Keratinocyte (primary cell): ENCODE results near the gene SPAG5. TPM values are rescaled to one million over a fixed set of nuclear protein-coding genes. Genes with fewer than 3 reads are reported as not detected.

ENCODE experiments used
- DNase-seq: peaks from one replicate; pipeline ENCODE4 v3.0.0-alpha.2; 2011; ENCODE audit warnings: low read depth, missing footprints, low spot score
- FAIRE-seq: peaks from 2 replicates; lab custom pipeline; 2011; peaks lifted over from hg19 to GRCh38; lab: Jason Lieb, UNC
- H2AFZ ChIP-seq: 2 replicates; pipeline ENCODE4 v1.6.0; 2012; ENCODE audit warnings: low read length, control low read depth, inconsistent platforms; ENCODE audit not compliant: control insufficient read depth
- H3K27ac ChIP-seq: 2 replicates; pipeline ENCODE4 v1.5.1; 2011; ENCODE audit warnings: low read length; ENCODE audit not compliant: control insufficient read depth, insufficient read depth
- H3K27me3 ChIP-seq: 3 replicates; pipeline ENCODE4 v1.6.0; 2011; ENCODE audit warnings: low read length; ENCODE audit not compliant: control insufficient read depth, insufficient read depth; ENCODE audit errors: extremely low read depth
- H3K36me3 ChIP-seq, 2 experiments: 2 replicates in 1 of 2; 3 replicates in 1 of 2; pipeline ENCODE4 v1.5.1; 2011; ENCODE audit warnings: low read length in 2 of 2, mild to moderate bottlenecking in 1 of 2; ENCODE audit not compliant: control insufficient read depth in 2 of 2, insufficient read depth in 2 of 2; ENCODE audit errors: extremely low read depth in 1 of 2
- H3K4me1 ChIP-seq: 3 replicates; pipeline ENCODE4 v1.5.1; 2011; ENCODE audit warnings: low read length; ENCODE audit not compliant: control insufficient read depth, insufficient read depth; ENCODE audit errors: extremely low read depth
- H3K4me2 ChIP-seq: 3 replicates; pipeline ENCODE4 v1.6.0; 2011; ENCODE audit warnings: low read depth, low read length; ENCODE audit not compliant: control insufficient read depth, insufficient read depth; ENCODE audit errors: extremely low read depth
- H3K4me3 ChIP-seq, 3 experiments: fragments of 200-600 bp in 1 of 3; sonication (generic) in 1 of 3; 2 replicates in 2 of 3; 3 replicates in 1 of 3; pipeline ENCODE4 v1.5.1; 2011 to 2016; ENCODE audit warnings: low read length in 3 of 3, mild to moderate bottlenecking in 3 of 3, control low read depth in 2 of 3, inconsistent platforms in 1 of 3, low read depth in 1 of 3, mixed read lengths in 1 of 3, mixed run types in 1 of 3, moderate library complexity in 1 of 3; ENCODE audit not compliant: control insufficient read depth in 2 of 3, insufficient read depth in 2 of 3; ENCODE audit errors: extremely low read depth in 1 of 3
- H3K79me2 ChIP-seq: 2 replicates; pipeline ENCODE4 v1.6.0; 2012; ENCODE audit warnings: low read length; ENCODE audit not compliant: control insufficient read depth, insufficient read depth
- H3K9ac ChIP-seq: 3 replicates; pipeline ENCODE4 v1.6.0; 2011; ENCODE audit warnings: low read length; ENCODE audit not compliant: control insufficient read depth, insufficient read depth; ENCODE audit errors: extremely low read depth
- H3K9me1 ChIP-seq: 3 replicates; pipeline ENCODE4 v1.6.0; 2011; ENCODE audit warnings: low read length; ENCODE audit not compliant: control insufficient read depth, insufficient read depth; ENCODE audit errors: extremely low read depth
- H3K9me3 ChIP-seq: 2 replicates; pipeline ENCODE4 v1.5.1; 2012; ENCODE audit warnings: low read depth, low read length; ENCODE audit not compliant: control insufficient read depth
- H4K20me1 ChIP-seq: 3 replicates; pipeline ENCODE4 v1.6.0; 2011; ENCODE audit warnings: low read length; ENCODE audit not compliant: control insufficient read depth, insufficient read depth; ENCODE audit errors: extremely low read depth
- CTCF ChIP-seq, 3 experiments: IDR thresholded peaks in 1 of 3; conservative IDR thresholded peaks in 1 of 3; optimal IDR thresholded peaks in 1 of 3; 2 replicates in 2 of 3; 3 replicates in 1 of 3; pipeline versions ENCODE3 to v1.5.1; 2011; ENCODE audit warnings: low read length in 3 of 3, mild to moderate bottlenecking in 3 of 3, moderate library complexity in 2 of 3, control low read depth in 1 of 3, inconsistent platforms in 1 of 3; ENCODE audit not compliant: insufficient read depth in 2 of 3; ENCODE audit errors: extremely low read depth in 1 of 3
- EZH2 ChIP-seq: IDR thresholded peaks from one replicate; pipeline ENCODE4 v1.6.1; 2012; ENCODE audit warnings: inconsistent platforms, mild to moderate bottlenecking, low read length, moderate library complexity
- dilution Hi-C: fragments of 300-500 bp; cut with MboI; formaldehyde crosslinking; loops from one replicate; pipeline ENCODE4 v1.7.0; 2020; ENCODE audit warnings: low sequenced_read_pairs; ENCODE audit not compliant: extremely low pct_ligation_motif_present
- polyA plus RNA-seq, 5 experiments: library from polyadenylated mRNA; depleted of rRNA in 3 of 5; stranded (reverse) in 3 of 5; stranded (forward) in 1 of 5; unstranded in 1 of 5; fragments of >200 nt; gene quantifications; 1 replicate in 1 of 5; 2 replicates in 3 of 5; 3 replicates in 1 of 5; pipeline versions ENCODE4 v1.2.1 to v1.2.3, GENCODE V29; 2011 to 2012; ENCODE audit warnings: missing spikeins in 2 of 5, low read depth in 1 of 5, low replicate concordance in 1 of 5

The SPAG5 gene
- polyA plus RNA-seq, 1 donor (not counting 4 experiments of a cell fraction or from before 2014, with no cell fraction given): 21.1 TPM

- peaks cover 4 to 8% of the 10 kb centered on the region in 2 experiments for H3K36me3 ChIP-seq
- peaks cover 15% of the 10 kb centered on the region for H3K79me2 ChIP-seq
- no peak for DNase-seq
- H3K4me1 ChIP-seq: peaks cover 15% of the 10 kb centered on the region
- H3K9me1 ChIP-seq: no peaks in the 10 kb centered on the region
- dilution Hi-C loops: no loop called here
- no peaks in the 10 kb centered on the region for H3K27me3 ChIP-seq
- TF ChIP-seq CTCF (optimal IDR thresholded peaks at IDR 0.05 in 1 of 3, IDR thresholded peaks at IDR 0.05 in 1 of 3, conservative IDR thresholded peaks at IDR 0.05 in 1 of 3; ENCODE audit: extremely low read depth in 1 of 3, insufficient read depth in 2 of 3, low read length in 3 of 3) (no peak), EZH2 (no peak)
- H3K4me3 ChIP-seq: no peak overlapping the region
- FAIRE-seq: no peak
- no peak overlapping the region for H3K27ac ChIP-seq
- no peaks in the 10 kb centered on the region for H4K20me1 ChIP-seq
- no peak overlapping the region for H3K4me2 ChIP-seq
- no peaks in the 10 kb centered on the region for H3K9me3 ChIP-seq
- no peak overlapping the region for H3K9ac ChIP-seq
- no peak overlapping the region for H2AFZ ChIP-seq
Measured at GRCh38 chr17:28569446-28569845, 29.4 kb downstream of the SPAG5 start.

- dilution Hi-C loops: no loop called here
- no peak overlapping the region for H2AFZ ChIP-seq
- peaks cover 7% of the 10 kb centered on the region in 2 experiments for H3K36me3 ChIP-seq
- H3K4me1 ChIP-seq: peaks cover 15% of the 10 kb centered on the region
- H4K20me1 ChIP-seq: no peaks in the 10 kb centered on the region
- TF ChIP-seq EZH2: no peak
- TF ChIP-seq CTCF (optimal IDR thresholded peaks at IDR 0.05 in 1 of 3, IDR thresholded peaks at IDR 0.05 in 1 of 3, conservative IDR thresholded peaks at IDR 0.05 in 1 of 3; ENCODE audit: extremely low read depth in 1 of 3, insufficient read depth in 2 of 3, low read length in 3 of 3): no peak
- no peak overlapping the region for H3K4me2 ChIP-seq
- H3K9ac ChIP-seq: no peak overlapping the region
- H3K27me3 ChIP-seq: no peaks in the 10 kb centered on the region
- DNase-seq (no peak), FAIRE-seq (no peak)
- peaks cover 15% of the 10 kb centered on the region for H3K79me2 ChIP-seq
- no peak overlapping the region for H3K4me3 ChIP-seq
- H3K9me1 ChIP-seq: no peaks in the 10 kb centered on the region
- H3K27ac ChIP-seq: no peak overlapping the region
- H3K9me3 ChIP-seq: no peaks in the 10 kb centered on the region
Measured at GRCh38 chr17:28567604-28568003, 31.2 kb downstream of the SPAG5 start.
